Mesendoderm (in vitro differentiated cells): ENCODE data around the gene MRPL47.
A peak's percentile ranks its signal among the peaks of the same experiment; 100 is the strongest.

Experiments used
- DNase-seq: peaks from one replicate; pipeline ENCODE4 v3.0.0; 2013
- H2AK5ac ChIP-seq: 2 replicates; pipeline ENCODE4 v1.6.1; 2013; ENCODE audit warnings: low read length, inconsistent platforms
- H2BK120ac ChIP-seq: 2 replicates; pipeline ENCODE4 v1.6.1; 2013; ENCODE audit warnings: low read depth, mild to moderate bottlenecking, low read length, moderate library complexity, mixed read lengths
- H2BK15ac ChIP-seq: replicated peaks from 2 replicates; pipeline ENCODE4 v1.6.1; 2013; ENCODE audit warnings: low read depth, mild to moderate bottlenecking, moderate library complexity
- H2BK5ac ChIP-seq: 2 replicates; pipeline ENCODE4 v1.6.1; 2013; ENCODE audit warnings: low read length, inconsistent platforms
- H3K18ac ChIP-seq: 2 replicates; pipeline ENCODE4 v1.6.1; 2013; ENCODE audit warnings: mild to moderate bottlenecking, low read length, mixed read lengths
- H3K23ac ChIP-seq: one replicate; pipeline ENCODE4 v1.6.1; 2013; ENCODE audit warnings: low read length
- H3K27ac ChIP-seq: 2 replicates; pipeline ENCODE4 v1.5.1; 2013; ENCODE audit warnings: low read depth, mild to moderate bottlenecking, inconsistent platforms, low read length, moderate library complexity
- H3K27me3 ChIP-seq: 2 replicates; pipeline ENCODE4 v1.6.1; 2013; ENCODE audit warnings: low read length, control low read depth, mild to moderate bottlenecking, inconsistent platforms; ENCODE audit not compliant: insufficient read depth, poor library complexity
- H3K36me3 ChIP-seq: 2 replicates; pipeline ENCODE4 v1.6.1; 2013; ENCODE audit warnings: low read length, inconsistent platforms; ENCODE audit not compliant: control insufficient read depth, insufficient read depth
- H3K4ac ChIP-seq: one replicate; pipeline ENCODE4 v1.6.1; 2013; ENCODE audit warnings: low read depth, mild to moderate bottlenecking, low read length, moderate library complexity
- H3K4me1 ChIP-seq: 2 replicates; pipeline ENCODE4 v1.6.1; 2013; ENCODE audit warnings: low read depth, low read length, inconsistent platforms; ENCODE audit not compliant: control insufficient read depth
- H3K4me2 ChIP-seq: 2 replicates; pipeline ENCODE4 v1.6.1; 2013; ENCODE audit warnings: low read length
- H3K4me3 ChIP-seq: 2 replicates; pipeline ENCODE4 v1.5.1; 2013; ENCODE audit warnings: mild to moderate bottlenecking, low read length
- H3K56ac ChIP-seq: one replicate; pipeline ENCODE4 v1.6.1; 2013; ENCODE audit warnings: low read length
- H3K79me1 ChIP-seq: 2 replicates; pipeline ENCODE4 v1.6.1; 2013; ENCODE audit warnings: low read length, inconsistent platforms
- H3K79me2 ChIP-seq: 2 replicates; pipeline ENCODE4 v1.6.1; 2013; ENCODE audit warnings: mild to moderate bottlenecking, low read length; ENCODE audit not compliant: control insufficient read depth, insufficient read depth
- H3K9ac ChIP-seq: 2 replicates; pipeline ENCODE4 v1.6.1; 2013; ENCODE audit warnings: low read length, inconsistent platforms
- H4K5ac ChIP-seq: one replicate; pipeline ENCODE4 v1.6.1; 2013; ENCODE audit warnings: low read length
- H4K8ac ChIP-seq: one replicate; pipeline ENCODE4 v1.6.1; 2013; ENCODE audit warnings: low read depth, mild to moderate bottlenecking, control low read depth, low read length, moderate library complexity
- WGBS: extraction: QIAGEN DNeasy Blood & Tissue Kit; methylation state at CpG from one replicate; pipeline ENCODE4 v1.1.7; 2013; ENCODE audit warnings: low lambda C conversion rate, missing lambda C conversion rate; ENCODE audit not compliant: insufficient coverage; ENCODE audit errors: extremely low coverage; 5-methylcytosine and 5-hydroxymethylcytosine counted together

Gene MRPL47

GRCh38 chr3:179603831-179604230 lies 607 bp downstream of the MRPL47 start:
- peak overlapping the region; percentile 96 for H3K9ac ChIP-seq
- WGBS: no CpG with 5 or more reads among the region's 3 CpGs
- no peak overlapping the region for H3K4ac ChIP-seq
- peaks cover 15% of the 10 kb centered on the region for H3K79me2 ChIP-seq
- H3K4me1 ChIP-seq: no peaks in the 10 kb centered on the region
- H3K18ac ChIP-seq: no peak overlapping the region
- H4K5ac ChIP-seq: no peak overlapping the region
- H3K27ac ChIP-seq: no peak overlapping the region
- H3K56ac ChIP-seq: peak overlapping the region; percentile 96
- no peak overlapping the region for H2BK120ac ChIP-seq
- H4K8ac ChIP-seq: no peak overlapping the region
- H3K4me2 ChIP-seq: peak overlapping the region; percentile 17
- H2AK5ac ChIP-seq: no peak overlapping the region
- H3K4me3 ChIP-seq: peak overlapping the region; percentile 98
- H3K79me1 ChIP-seq: peaks cover 8% of the 10 kb centered on the region
- H2BK5ac ChIP-seq: no peak overlapping the region
- H3K27me3 ChIP-seq: no peaks in the 10 kb centered on the region
- no peaks in the 10 kb centered on the region for H3K36me3 ChIP-seq
- no peak overlapping the region for H2BK15ac ChIP-seq
- H3K23ac ChIP-seq: no peak overlapping the region
- DNase-seq: no peak

DNA sequence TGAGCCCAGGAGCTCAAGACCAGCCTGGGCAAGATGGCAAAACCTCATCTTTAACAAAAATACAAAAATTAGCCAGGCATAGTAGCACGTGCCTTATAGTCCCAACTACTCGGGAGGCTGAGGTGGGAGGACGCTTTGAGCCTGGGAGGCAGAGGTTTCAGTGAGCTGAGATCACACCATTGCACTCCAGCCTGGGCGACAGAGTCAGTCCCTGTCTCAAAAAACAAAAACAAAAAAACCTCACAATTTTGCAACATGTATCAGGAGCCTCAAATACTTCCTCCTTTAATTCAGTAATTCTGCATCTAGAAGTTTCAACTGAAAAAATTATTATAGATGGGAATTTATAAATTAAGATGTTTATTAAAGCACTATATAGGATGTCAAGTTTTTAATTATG lies 1.1 kb downstream of the MRPL47 start:
- Histone ChIP-seq H4K5ac (no peak overlapping the region), H2BK120ac (no peak overlapping the region), H3K18ac (no peak overlapping the region), H3K79me1 (peaks cover 8% of the 10 kb centered on the region), H3K27ac (no peak overlapping the region), H3K4me2 (no peak overlapping the region), H2BK15ac (no peak overlapping the region), H3K4me3 (no peak overlapping the region), H4K8ac (no peak overlapping the region), H2AK5ac (no peak overlapping the region), H3K36me3 (peaks cover 2% of the 10 kb centered on the region), H3K4ac (no peak overlapping the region), H3K56ac (no peak overlapping the region), H2BK5ac (no peak overlapping the region), H3K4me1 (no peaks in the 10 kb centered on the region), H3K23ac (no peak overlapping the region), H3K9ac (no peak overlapping the region), H3K79me2 (peaks cover 15% of the 10 kb centered on the region), H3K27me3 (no peaks in the 10 kb centered on the region)
- WGBS: no CpG with 5 or more reads among the region's 4 CpGs
- DNase-seq: no peak

GRCh38 chr3:179599531-179599930 lies 4.9 kb downstream of the MRPL47 start:
- Histone ChIP-seq H3K4me1 (no peaks in the 10 kb centered on the region), H3K23ac (no peak overlapping the region), H3K56ac (no peak overlapping the region), H4K5ac (no peak overlapping the region), H3K18ac (no peak overlapping the region), H3K79me2 (peaks cover 10% of the 10 kb centered on the region), H3K36me3 (peaks cover 2% of the 10 kb centered on the region), H2BK15ac (no peak overlapping the region), H2BK5ac (no peak overlapping the region), H2AK5ac (no peak overlapping the region), H3K4me2 (no peak overlapping the region), H3K4me3 (no peak overlapping the region), H3K9ac (no peak overlapping the region), H3K79me1 (peaks cover 4% of the 10 kb centered on the region), H3K27me3 (no peaks in the 10 kb centered on the region), H2BK120ac (no peak overlapping the region), H4K8ac (no peak overlapping the region), H3K27ac (no peak overlapping the region), H3K4ac (no peak overlapping the region)
- DNase-seq: no peak
- WGBS: no CpG with 5 or more reads among the region's 4 CpGs

DNA sequence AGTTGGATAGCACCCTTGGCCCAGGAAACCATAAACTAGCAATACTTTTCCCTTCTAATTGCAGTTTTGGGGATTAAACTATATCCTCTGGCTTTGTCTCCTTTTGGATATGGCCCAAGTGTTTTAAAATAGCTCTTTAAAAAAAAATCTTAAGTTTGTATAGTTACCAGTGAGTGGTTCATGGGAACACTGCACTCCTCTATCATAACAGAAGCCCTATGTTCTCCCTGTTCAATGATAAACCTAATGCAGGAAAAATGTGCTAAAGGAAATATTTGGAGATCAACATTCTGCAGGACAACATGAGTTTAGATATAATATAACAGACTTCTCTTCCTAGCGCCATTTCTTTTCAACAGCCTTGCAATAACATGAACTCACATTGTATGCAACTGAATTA lies 13.1 kb downstream of the MRPL47 start:
- H2BK15ac ChIP-seq: no peak overlapping the region
- H4K8ac ChIP-seq: no peak overlapping the region
- H3K27me3 ChIP-seq: no peaks in the 10 kb centered on the region
- H3K4me2 ChIP-seq: no peak overlapping the region
- no peak overlapping the region for H2BK5ac ChIP-seq
- no peak overlapping the region for H3K4me3 ChIP-seq
- no peak overlapping the region for H2BK120ac ChIP-seq
- no peaks in the 10 kb centered on the region for H3K4me1 ChIP-seq
- H3K4ac ChIP-seq: no peak overlapping the region
- no CpG with 5 or more reads among the region's 1 CpG for WGBS
- H3K23ac ChIP-seq: no peak overlapping the region
- H3K56ac ChIP-seq: no peak overlapping the region
- no peak overlapping the region for H2AK5ac ChIP-seq
- H3K79me2 ChIP-seq: no peaks in the 10 kb centered on the region
- H3K9ac ChIP-seq: no peak overlapping the region
- no peak overlapping the region for H3K18ac ChIP-seq
- no peak for DNase-seq
- H3K27ac ChIP-seq: no peak overlapping the region
- H3K36me3 ChIP-seq: peaks cover 2% of the 10 kb centered on the region
- no peak overlapping the region for H4K5ac ChIP-seq
- H3K79me1 ChIP-seq: no peaks in the 10 kb centered on the region

DNA sequence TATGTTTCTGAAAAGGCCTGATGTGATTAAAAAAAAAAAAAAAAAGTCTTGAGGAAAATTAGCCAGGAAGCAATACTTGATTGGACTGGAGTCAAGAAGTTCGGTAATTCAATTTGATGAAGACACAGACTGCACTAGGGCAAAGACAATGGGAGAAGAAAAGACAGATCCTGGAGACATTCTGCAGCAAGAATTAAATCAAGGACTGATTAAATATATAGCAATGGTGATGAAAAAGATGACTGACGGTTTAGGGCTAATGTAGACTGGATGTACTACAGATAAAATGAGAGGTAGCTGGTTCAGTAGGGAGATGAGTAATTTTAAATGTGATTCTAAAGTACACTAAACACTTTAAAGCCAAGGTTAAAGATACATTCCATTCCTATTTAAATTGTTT lies 13.8 kb downstream of the MRPL47 start:
- Histone ChIP-seq H3K4me2 (no peak overlapping the region), H2BK15ac (no peak overlapping the region), H3K4me1 (no peaks in the 10 kb centered on the region), H2BK5ac (no peak overlapping the region), H2BK120ac (no peak overlapping the region), H3K36me3 (peaks cover 2% of the 10 kb centered on the region), H4K5ac (no peak overlapping the region), H3K4me3 (no peak overlapping the region), H3K56ac (no peak overlapping the region), H3K18ac (no peak overlapping the region), H3K27ac (no peak overlapping the region), H3K79me2 (no peaks in the 10 kb centered on the region), H3K79me1 (no peaks in the 10 kb centered on the region), H3K4ac (no peak overlapping the region), H3K23ac (no peak overlapping the region), H4K8ac (no peak overlapping the region), H3K27me3 (no peaks in the 10 kb centered on the region), H3K9ac (no peak overlapping the region), H2AK5ac (no peak overlapping the region)
- no peak for DNase-seq
- WGBS: no CpG with 5 or more reads among the region's 2 CpGs

GRCh38 chr3:179589143-179589542 lies 15.3 kb downstream of the MRPL47 start:
- Histone ChIP-seq H3K36me3 (peaks cover 2% of the 10 kb centered on the region), H3K4me2 (no peak overlapping the region)

More at GRCh38 chr3:179589143-179589542, 15.3 kb downstream of the MRPL47 start:
- no peak overlapping the region for H3K23ac ChIP-seq
- H4K8ac ChIP-seq: no peak overlapping the region
- H3K79me2 ChIP-seq: no peaks in the 10 kb centered on the region
- H3K27me3 ChIP-seq: no peaks in the 10 kb centered on the region
- H3K27ac ChIP-seq: no peak overlapping the region
- no peaks in the 10 kb centered on the region for H3K79me1 ChIP-seq
- H3K18ac ChIP-seq: no peak overlapping the region
- no peak overlapping the region for H3K4me3 ChIP-seq
- no peaks in the 10 kb centered on the region for H3K4me1 ChIP-seq
- H3K4ac ChIP-seq: no peak overlapping the region
- no peak overlapping the region for H2AK5ac ChIP-seq
- no peak overlapping the region for H2BK5ac ChIP-seq
- H4K5ac ChIP-seq: no peak overlapping the region
- no peak overlapping the region for H2BK15ac ChIP-seq
- H3K9ac ChIP-seq: no peak overlapping the region
- H3K56ac ChIP-seq: no peak overlapping the region
- DNase-seq: no peak
- no peak overlapping the region for H2BK120ac ChIP-seq
